IPS DF 4.7 (cell line): ENCODE results near the gene ARMS2.

ENCODE experiments used
- DNase-seq: peaks from one replicate; pipeline ENCODE4 v3.0.0-alpha.2; 2013; ENCODE audit warnings: low spot score; ENCODE audit errors: extremely low read depth

The ARMS2 gene, protein sequence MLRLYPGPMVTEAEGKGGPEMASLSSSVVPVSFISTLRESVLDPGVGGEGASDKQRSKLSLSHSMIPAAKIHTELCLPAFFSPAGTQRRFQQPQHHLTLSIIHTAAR

DNA sequence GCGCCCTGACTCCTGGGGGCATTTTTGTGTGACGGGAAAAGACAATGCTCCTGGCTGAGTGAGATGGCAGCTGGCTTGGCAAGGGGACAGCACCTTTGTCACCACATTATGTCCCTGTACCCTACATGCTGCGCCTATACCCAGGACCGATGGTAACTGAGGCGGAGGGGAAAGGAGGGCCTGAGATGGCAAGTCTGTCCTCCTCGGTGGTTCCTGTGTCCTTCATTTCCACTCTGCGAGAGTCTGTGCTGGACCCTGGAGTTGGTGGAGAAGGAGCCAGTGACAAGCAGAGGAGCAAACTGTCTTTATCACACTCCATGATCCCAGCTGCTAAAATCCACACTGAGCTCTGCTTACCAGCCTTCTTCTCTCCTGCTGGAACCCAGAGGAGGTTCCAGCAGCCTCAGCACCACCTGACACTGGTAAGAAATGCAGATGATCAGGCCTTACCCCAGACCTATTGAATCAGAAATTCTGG is at the start of gene ARMS2:
Gene ARMS2 (plus strand): TSS at position 51 of the 478 bp plus-strand sequence. CDS start 75 bp downstream, at position 126.
- no peak for DNase-seq

DNA sequence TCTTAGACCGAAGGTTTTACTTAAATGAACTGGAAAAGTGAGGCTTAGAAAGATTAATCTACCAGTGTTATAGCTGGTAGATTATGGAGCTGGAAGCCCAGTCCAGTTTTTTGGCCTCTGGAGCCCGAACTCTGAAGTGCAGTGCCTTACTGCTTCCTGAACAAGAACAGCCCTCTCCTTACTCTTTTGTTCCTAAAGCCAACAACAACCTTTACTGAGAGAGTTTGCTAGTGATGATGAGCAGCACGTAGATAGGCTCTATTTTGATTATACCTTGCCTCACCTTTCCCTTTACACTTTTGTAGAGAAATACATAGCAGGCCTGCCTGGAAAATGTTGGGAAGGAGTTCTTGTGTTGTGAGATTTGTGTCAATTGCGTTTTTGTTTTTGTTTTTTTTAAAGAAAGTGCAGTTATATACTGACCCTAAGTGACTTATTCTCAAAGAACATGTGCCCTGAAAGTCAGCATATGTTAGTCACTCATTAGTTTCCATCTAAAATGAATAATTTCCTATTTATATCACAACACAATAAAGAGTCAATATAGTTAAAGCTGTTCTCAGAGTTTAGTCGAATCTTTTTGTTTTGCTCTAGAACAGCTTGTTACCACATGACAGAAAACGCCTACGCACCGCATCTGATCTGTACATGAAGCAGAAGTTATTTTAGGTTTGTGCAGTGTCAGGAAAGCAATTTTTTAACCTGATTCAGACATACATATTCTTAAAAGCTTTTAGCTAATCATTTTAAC is 46.9 kb upstream of the ARMS2 start:
- no peak for DNase-seq

DNA sequence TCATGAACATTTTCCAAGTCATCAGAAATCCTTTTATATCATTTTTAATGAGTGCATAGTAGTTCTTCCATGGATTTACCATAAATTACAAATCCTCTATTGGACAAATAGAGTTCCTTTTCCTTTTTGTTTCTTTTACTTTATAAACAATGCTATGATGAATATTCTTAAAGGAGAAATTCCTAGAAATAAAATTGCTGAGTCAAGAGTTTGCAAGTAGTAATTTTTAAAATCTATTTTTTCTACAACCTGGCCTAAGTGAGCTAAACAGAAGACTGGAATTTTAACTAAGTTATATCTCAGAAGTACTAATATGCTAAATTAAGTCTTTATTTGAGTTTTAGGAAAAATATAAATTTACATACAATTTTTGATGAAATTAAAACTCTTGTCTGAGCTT is 41.1 kb upstream of the ARMS2 start:
- DNase-seq: no peak

DNA sequence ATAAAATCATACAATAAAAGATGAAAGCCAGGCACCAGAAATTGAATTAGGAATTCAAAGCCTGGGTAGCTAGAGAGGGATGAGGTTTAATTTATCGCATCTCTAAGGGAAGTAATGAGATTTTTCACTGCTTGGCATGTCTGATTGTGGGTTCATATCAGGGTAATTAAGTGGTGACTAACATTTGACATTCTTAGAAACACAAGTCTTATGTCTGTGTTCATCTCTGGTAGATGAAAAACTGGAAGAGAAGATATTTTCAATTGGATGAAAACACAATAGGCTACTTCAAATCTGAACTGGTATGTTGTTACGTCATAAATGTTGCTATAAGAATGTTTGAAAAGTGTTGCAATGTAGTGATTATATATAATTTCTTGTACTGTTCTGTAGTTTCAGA is 36.8 kb upstream of the ARMS2 start:
- no peak for DNase-seq

DNA sequence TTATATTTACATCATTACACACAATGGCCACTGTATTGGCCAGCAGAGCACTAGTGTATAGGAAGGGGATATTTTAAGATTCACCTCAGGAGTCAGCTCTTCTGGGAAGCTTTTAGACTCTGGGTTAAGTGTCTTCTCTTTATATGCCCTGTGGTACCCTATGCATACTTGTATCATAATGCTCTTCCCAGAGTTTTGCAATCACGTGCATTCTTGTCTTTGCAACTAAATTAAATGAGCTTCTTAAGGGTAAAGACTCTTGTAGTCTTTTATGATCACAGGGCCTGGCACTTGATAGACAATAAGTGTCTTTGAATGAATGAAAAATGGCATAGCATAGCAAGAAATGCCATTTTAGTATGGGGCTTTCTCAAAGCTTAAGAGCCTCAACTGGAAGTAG is 35.4 kb upstream of the ARMS2 start:
- no peak for DNase-seq

DNA sequence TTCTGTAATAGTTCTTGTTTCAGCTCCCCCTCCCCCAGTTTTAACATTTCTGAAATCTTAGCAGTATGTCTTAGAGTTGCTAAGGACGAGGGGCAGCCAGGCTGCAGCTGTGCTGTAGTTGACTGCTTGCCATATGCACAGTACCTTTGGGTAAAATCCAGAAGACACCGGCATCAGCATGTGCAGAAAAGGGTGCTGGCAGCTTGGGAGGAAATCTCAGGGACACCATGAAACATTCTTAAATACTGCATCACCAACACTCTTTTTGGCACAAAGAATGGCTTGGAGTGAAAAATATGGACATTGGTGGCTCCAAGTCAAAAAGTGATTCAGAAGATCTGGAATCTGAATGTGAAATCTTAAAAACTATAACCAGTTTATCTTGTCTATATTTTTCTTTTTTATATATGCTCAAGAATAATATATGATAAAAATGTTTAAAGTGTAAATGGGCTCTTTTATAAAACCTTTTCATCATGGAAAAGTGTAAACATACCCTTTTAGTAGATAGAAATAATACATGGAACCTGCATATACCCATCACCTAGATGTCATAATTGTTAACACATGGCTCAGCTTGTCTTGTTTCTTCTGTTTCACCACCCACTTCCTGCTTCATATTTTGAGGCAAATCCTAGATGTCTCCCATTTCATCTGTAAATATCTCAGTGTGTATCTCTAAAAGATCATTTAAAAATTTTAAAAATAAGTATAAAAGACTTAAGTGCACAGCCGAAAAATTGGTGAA is 34.4 kb upstream of the ARMS2 start:
- no peak for DNase-seq

DNA sequence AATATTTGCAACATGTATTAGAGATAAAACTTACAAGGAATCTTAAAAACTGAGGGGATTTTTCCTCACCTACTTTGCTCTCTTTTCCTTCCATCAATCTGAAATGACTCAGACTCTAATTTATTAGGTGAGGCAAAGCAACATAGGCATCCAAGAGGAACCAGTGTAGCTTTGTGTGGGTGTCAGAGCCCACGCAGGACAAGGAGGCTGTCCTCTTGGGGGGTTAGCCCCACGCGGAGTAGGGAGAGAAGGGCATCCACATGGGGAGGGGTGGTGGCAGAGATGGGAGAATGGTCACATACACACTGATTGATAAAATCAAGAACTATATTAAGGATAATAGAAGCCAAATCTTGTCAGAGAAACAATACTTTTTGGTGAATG is 33.8 kb upstream of the ARMS2 start:
- DNase-seq: no peak

DNA sequence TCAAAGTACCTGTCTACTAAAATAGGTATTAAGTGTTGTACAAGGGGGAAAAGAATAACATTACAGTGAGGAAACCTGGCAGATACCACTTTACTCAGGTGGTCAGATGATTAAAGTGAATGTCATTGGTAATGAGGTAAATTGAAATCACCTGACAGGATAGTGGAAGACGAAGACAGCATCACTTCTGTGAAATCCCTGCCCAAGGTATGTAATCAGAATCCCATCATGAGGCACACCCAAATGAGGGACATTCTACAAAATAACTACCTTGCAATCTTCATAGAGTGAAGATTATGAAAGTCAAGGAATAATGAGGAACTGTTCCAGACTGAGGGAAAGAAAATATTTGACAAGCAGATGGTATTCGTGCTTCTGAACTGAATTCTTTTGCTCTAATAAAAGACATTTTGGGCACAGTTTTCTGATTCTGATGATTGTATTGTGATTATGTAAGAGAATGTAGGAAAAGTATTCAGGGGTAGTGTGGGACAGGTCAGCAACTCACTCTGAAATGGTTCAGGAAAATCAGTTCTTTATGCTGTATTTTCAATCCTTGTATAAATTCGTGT is 33.3 kb upstream of the ARMS2 start:
- DNase-seq: no peak

DNA sequence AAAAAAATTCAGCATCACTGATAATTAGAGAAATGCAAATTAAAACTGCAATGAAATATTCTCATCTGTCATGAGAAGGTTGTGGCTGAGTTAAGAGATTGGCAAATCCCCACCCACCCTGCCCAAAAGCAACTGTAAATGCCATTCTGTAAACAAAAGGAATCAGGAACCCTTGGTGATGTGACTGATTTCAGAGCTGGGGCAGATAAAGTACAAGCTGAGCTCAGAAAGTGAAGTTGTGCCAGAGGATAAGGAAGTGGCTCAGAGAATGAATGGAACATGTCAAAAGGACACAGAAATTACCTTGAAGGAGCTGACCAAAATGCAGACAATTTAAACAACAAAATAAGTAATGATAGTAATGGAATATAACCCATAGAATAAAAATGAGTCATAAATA is 32.7 kb upstream of the ARMS2 start:
- no peak for DNase-seq

DNA sequence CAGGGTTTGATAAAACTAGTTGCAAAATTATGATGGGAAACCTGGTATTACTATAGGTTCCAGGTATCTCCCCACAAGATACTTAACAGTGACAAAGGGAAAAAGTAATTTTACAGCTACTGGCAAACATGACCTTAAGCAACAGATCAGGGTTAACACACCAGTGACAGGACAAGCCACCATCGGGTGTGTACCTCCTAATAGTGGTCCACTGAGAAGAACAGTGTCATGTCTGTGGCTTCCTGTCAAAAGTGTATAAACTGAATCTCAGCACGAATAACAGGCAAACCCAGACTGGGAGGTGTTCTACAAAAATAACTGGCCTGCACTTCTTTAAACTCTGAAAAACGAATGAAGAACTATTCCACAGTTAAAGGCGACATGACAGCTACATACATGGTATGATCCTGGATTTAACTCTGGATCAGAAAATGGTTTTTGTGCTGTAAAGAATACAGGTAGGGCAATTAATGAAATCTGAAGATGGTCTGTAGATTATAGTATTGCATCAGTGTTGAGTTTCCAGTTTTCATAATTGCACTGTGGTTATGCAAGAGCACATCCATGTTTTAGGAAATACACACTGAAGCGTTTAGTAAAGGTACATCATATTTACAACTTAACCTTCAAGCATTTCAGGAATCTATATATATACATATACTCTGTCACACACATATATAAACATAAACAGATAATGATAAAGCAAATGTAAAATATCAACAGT is 32.0 kb upstream of the ARMS2 start:
- DNase-seq: no peak

DNA sequence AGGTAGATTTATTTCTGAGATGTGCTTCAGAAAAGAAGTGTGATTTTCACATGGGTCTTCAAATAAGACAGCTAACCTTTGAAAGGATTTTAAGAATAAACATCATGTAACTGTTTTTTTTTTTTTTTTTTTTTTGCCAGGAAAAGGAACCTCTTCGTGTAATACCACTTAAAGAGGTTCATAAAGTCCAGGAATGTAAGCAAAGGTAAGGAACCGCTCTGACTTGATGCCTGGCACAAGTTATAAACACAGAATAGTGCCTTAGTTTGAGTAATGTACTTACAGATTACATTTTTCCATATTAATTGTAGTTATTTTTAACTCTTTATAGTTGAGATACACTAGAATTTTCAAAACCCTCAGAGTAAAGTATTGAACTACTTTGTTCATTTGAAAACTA is 30.4 kb upstream of the ARMS2 start:
- no peak for DNase-seq

DNA sequence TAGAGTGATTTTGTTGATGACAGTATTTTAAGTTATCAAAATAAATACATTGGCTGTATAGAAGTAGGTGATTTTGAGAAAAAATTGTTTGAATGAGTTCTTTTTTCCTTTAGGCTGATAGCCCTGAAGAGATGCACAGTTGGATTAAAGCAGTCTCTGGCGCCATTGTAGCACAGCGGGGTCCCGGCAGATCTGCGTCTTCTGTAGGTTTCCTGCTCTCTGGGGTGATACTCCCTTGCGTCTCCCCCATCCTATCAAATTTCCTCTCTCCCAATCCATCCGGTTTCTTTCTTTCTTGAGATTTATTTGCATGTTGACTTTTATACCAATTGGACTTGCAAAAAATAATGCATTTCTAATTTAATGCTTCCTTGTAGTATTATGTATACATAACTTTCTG is 27.6 kb upstream of the ARMS2 start:
- no peak for DNase-seq

DNA sequence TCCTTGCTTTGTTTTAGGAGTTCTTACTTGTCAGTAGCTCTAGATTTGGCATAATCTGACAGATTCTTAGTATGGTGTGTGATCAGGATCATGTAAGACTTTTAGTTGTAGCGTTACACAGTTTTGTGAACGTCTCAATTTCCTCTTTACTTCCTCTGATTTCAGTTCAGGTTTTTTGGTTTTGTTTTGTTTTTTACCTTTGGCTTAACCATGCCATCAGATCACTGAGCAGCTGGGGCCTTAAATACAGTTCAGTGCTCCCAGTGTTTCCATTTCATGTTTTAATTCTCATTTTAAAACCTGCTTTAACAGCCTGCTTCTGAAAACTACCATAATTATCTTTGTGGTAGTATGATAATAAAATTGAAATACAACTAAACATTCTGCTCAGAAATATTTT is 27.2 kb upstream of the ARMS2 start:
- no peak for DNase-seq

DNA sequence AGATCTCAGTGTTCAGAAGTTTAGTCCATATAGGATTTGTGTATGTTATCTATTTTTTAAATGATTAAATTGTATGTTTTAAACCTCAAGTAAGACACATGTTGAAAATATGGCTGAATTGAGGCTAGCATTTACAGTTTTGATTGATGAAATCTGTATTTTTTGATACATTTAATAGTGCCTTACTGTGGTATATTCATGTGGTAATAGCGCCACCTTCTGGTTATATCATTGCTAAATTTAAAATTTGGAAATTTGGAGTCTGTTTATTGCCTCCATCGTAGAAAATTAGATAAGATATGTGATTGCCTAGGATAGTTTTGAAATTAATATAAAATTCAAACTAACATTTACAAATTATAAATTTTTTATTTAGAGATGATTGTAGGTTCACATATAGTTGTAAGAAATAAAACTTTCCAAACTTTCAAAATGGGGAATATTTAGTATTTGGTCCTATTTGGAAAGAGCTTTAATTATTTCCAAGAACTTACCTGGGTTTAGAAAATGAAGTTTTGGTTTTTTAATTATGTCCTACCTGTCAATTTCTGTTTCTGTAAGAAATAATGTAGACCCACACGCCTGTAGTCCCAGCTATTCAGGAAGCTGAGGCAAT is 19.1 kb upstream of the ARMS2 start:
- DNase-seq: no peak

DNA sequence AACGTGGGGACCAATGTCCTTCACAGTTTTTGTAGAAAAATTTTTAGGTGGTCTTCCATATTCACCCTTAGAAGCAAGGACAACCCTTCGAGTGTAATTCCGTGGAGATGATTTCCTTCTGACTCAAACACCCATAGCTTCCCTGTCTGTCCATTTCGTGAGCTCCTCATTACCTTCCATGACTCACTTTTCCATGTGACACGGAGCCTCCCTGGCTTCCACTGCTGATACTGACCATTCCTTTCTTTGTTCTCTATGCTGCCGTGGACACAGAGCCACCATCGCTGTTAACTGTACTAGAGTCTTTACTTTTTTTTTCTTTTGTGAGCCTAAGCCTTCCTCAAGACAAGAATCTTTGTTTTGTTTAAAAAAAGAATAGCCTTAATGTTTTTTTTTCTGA is 12.5 kb upstream of the ARMS2 start:
- DNase-seq: no peak

DNA sequence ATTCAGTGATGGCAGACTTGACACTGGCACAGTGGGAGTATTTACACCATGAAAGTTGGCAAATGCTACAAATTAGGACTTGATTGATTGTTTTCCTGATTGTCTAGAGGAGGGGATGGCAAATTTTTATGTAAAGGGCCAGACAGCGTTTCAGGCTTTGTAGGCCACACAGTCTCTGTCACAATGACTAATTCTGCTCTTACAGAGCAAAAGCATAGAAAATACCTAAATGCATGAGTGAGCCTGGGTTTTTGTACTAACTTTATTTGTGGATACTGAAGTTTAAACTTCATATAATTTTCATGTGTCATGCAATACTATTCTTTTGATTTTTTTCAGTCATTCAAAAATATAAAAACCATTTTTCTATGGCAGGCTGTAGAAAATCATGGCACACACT is 9.0 kb upstream of the ARMS2 start:
- no peak for DNase-seq

DNA sequence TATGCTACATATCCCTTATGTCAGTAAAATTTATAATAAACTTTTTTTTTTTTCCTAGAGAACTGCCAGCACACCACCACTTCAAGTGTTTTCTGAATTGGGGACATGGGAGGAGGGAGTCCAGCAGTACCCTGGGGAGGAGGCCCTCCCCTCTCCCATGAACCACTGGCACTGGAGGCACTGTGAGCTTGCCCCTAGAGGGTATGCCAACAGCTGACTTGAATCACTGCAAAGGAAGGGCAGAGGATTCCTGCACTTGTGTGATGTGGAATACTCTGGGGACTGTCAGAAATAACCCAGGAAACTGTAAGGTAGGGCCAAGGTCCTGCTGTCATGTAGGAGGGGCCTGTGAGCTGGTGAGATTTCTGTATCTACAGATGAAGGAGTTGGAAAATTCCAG is 8.5 kb upstream of the ARMS2 start:
- DNase-seq: no peak

DNA sequence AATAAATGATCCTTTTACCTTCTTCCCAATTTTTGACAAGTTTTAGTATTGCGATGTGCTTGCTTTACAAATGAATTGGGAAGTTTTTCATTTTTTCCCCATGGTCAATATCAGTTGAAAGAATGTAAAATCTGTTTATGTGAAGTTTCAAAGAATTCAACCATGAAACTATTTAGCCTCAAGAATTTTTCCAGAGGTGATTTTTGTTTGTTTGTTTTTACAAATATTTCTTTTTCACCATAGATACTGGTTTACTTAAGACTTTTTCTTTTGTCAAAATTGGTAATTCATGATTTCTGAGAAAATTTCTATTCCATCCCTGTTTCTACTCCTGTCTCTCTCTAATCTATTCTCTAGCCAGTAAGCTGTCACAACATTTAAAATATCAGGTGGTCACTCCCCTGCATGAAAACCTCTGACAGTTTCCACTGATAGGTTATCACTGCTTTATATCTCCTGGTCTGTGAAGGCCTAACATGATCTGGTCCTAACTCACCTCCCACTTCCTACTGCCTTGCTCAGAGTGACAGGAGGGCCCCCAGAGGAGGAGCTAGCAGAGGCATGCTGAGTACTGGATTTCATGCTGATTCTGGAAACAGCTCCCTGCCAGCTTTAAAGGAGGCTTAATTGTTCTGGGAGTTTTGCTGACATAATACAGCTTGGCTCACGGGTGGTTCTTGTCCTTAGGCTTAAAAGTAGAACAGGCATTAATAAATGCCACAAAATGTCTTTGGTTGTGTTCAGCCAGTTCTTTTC is 7.6 kb upstream of the ARMS2 start:
- no peak for DNase-seq

DNA sequence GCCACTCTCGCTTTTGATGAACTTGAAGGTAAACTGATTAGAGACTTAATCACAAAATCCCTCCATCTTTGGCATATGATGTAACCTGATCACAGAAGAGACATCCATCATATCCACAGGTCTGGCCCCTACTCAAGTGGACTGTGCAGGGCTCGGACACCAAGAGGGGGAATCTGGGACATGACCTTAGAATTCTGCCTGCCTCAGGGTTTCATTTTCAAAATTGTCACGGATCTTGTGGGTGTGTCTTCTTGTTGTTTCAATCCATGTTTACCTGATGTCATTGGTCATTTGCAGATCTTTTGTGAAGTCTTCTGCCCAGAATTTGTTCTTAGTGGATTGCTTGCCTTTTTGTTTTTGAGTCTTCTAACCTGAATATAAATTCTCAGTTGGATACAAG is 5.9 kb upstream of the ARMS2 start:
- DNase-seq: no peak

DNA sequence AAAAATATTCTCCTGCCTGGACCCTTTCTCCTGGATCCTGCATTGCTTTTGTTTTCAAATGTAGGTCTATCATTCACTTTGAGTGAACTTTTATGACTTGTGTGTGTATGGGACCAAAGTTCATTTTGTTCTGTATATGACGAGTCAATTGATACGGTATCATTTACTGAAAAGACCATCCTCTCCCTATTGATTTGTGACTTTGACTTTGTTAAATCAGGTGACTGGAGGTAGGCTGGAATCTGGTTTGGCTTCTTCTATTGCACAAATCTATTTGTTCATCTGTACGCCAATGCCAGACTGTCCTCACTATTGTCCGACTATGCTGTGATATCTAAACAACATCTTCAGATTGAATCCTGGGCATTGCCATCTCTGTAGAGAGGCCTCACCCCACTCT is 5.3 kb upstream of the ARMS2 start:
- DNase-seq: no peak
